Fibroblast of lung (primary cell): ENCODE data around the gene SIRT4. TPM values are rescaled to one million over a fixed set of nuclear protein-coding genes. Genes with fewer than 3 reads are reported as not detected.

Experiments used
- DNase-seq, 2 donors: peaks; one replicate each; pipeline versions ENCODE4 v3.0.0 to v3.0.0-alpha.2; 2010; ENCODE audit warnings: low read depth in 2 of 2
- H2AFZ ChIP-seq: 2 replicates; pipeline ENCODE4 v1.5.1; 2012; ENCODE audit warnings: low read length, control low read depth, inconsistent platforms
- H3K27ac ChIP-seq: 2 replicates; pipeline ENCODE4 v1.5.1; 2011; ENCODE audit warnings: low read length, control low read depth; ENCODE audit not compliant: insufficient read depth
- H3K27me3 ChIP-seq: 2 replicates; pipeline ENCODE4 v1.5.1; 2011; ENCODE audit warnings: mild to moderate bottlenecking, low read length; ENCODE audit not compliant: control insufficient read depth, insufficient read depth
- H3K36me3 ChIP-seq: 2 replicates; pipeline ENCODE4 v1.5.1; 2011; ENCODE audit warnings: low read length; ENCODE audit not compliant: control insufficient read depth, insufficient read depth
- H3K4me1 ChIP-seq: 2 replicates; pipeline ENCODE4 v1.5.1; 2011; ENCODE audit warnings: low read length; ENCODE audit not compliant: control insufficient read depth, insufficient read depth; ENCODE audit errors: extremely low read depth
- H3K4me2 ChIP-seq: 2 replicates; pipeline ENCODE4 v1.5.1; 2011; ENCODE audit warnings: low read length, control low read depth; ENCODE audit not compliant: insufficient read depth; ENCODE audit errors: extremely low read depth
- H3K4me3 ChIP-seq, 4 experiments: fragments of 200-600 bp in 1 of 4; sonication (generic) in 1 of 4; replicated peaks in 1 of 4; 2 replicates each; pipeline ENCODE4 v1.5.1; 2011 to 2016; ENCODE audit warnings: low read length in 4 of 4, low read depth in 3 of 4, mild to moderate bottlenecking in 3 of 4, control low read depth in 2 of 4, inconsistent platforms in 1 of 4, mixed read lengths in 1 of 4; ENCODE audit not compliant: insufficient read depth in 1 of 4; ENCODE audit errors: control extremely low read depth in 1 of 4
- H3K79me2 ChIP-seq: 2 replicates; pipeline ENCODE4 v1.5.1; 2012; ENCODE audit warnings: mild to moderate bottlenecking, low read length, inconsistent platforms; ENCODE audit not compliant: control insufficient read depth, insufficient read depth
- H3K9ac ChIP-seq: 2 replicates; pipeline ENCODE4 v1.5.1; 2011; ENCODE audit warnings: mild to moderate bottlenecking, low read length, control low read depth; ENCODE audit not compliant: insufficient read depth
- H3K9me3 ChIP-seq: 2 replicates; pipeline ENCODE4 v1.5.1; 2012; ENCODE audit warnings: low read depth, low read length; ENCODE audit not compliant: control insufficient read depth, insufficient read depth
- H4K20me1 ChIP-seq: 2 replicates; pipeline ENCODE4 v1.5.1; 2011; ENCODE audit warnings: low read length; ENCODE audit not compliant: control insufficient read depth, insufficient read depth; ENCODE audit errors: extremely low read depth
- CTCF ChIP-seq, 2 donors: IDR thresholded peaks in 1 of 2; conservative IDR thresholded peaks in 1 of 2; 1 replicate in 1 of 2; 2 replicates in 1 of 2; pipeline ENCODE4 v1.5.1; 2011 to 2012; ENCODE audit warnings: low read length in 2 of 2, control low read depth in 1 of 2, inconsistent platforms in 1 of 2, low read depth in 1 of 2, mild to moderate bottlenecking in 1 of 2
- EZH2 ChIP-seq: IDR thresholded peaks from 2 replicates; pipeline ENCODE4 v1.5.1; 2012; ENCODE audit warnings: low read length, control low read depth, mild to moderate bottlenecking; ENCODE audit errors: missing control alignments
- polyA plus RNA-seq, 2 donors: library from polyadenylated mRNA; depleted of rRNA in 1 of 2; stranded (reverse) in 1 of 2; unstranded in 1 of 2; fragments of >200 nt; gene quantifications; 2 replicates each; pipeline ENCODE4 v1.2.1, GENCODE V29; 2011 to 2012; ENCODE audit warnings: missing spikeins in 1 of 2
- total RNA-seq: library from RNA; depleted of rRNA; stranded (reverse); fragments of >200 nt; gene quantifications from 2 replicates; pipeline ENCODE4 v1.2.1, GENCODE V29; 2014

The SIRT4 gene
- total and polyA plus RNA-seq, 2 donors (not counting 1 experiment from before 2014, with no cell fraction given): 1.2 to 2.5 TPM

GRCh38 chr12:120347766-120348165, 45.6 kb downstream of the SIRT4 start:
- H2AFZ ChIP-seq: no peak overlapping the region
- H3K79me2 ChIP-seq: no peaks in the 10 kb centered on the region
- no peaks in the 10 kb centered on the region for H3K36me3 ChIP-seq
- TF ChIP-seq EZH2 (no peak), CTCF (conservative IDR thresholded peaks at IDR 0.05 in 1 of 2, IDR thresholded peaks at IDR 0.05 in 1 of 2; ENCODE audit: low read depth in 1 of 2, low read length in 2 of 2) (no peak)
- no peak for DNase-seq
- H3K9me3 ChIP-seq: no peaks in the 10 kb centered on the region
- H3K9ac ChIP-seq: no peak overlapping the region
- no peaks in the 10 kb centered on the region for H3K4me1 ChIP-seq
- H4K20me1 ChIP-seq: no peaks in the 10 kb centered on the region
- no peaks in the 10 kb centered on the region for H3K27me3 ChIP-seq
- no peak overlapping the region for H3K4me2 ChIP-seq
- no peak overlapping the region for H3K27ac ChIP-seq
- H3K4me3 ChIP-seq: no peak overlapping the region

GRCh38 chr12:120350576-120351350, 48.6 kb downstream of the SIRT4 start:
- Histone ChIP-seq H3K9me3 (no peaks in the 10 kb centered on the region), H4K20me1 (no peaks in the 10 kb centered on the region), H3K4me3 (no peak overlapping the region), H2AFZ (no peak overlapping the region), H3K4me1 (no peaks in the 10 kb centered on the region), H3K27me3 (no peaks in the 10 kb centered on the region), H3K36me3 (no peaks in the 10 kb centered on the region), H3K4me2 (no peak overlapping the region), H3K9ac (no peak overlapping the region), H3K27ac (no peak overlapping the region), H3K79me2 (no peaks in the 10 kb centered on the region)
- DNase-seq: no peak
- no peak for TF ChIP-seq EZH2

GRCh38 chr12:120352117-120352516, 50.0 kb downstream of the SIRT4 start:
- no peaks in the 10 kb centered on the region for H3K79me2 ChIP-seq
- no peak overlapping the region for H3K27ac ChIP-seq
- H3K4me2 ChIP-seq: no peak overlapping the region
- no peak overlapping the region for H3K9ac ChIP-seq
- H3K27me3 ChIP-seq: no peaks in the 10 kb centered on the region
- no peaks in the 10 kb centered on the region for H4K20me1 ChIP-seq
- no peak overlapping the region for H3K4me3 ChIP-seq
- no peaks in the 10 kb centered on the region for H3K9me3 ChIP-seq
- no peak for TF ChIP-seq CTCF (conservative IDR thresholded peaks at IDR 0.05 in 1 of 2, IDR thresholded peaks at IDR 0.05 in 1 of 2; ENCODE audit: low read depth in 1 of 2, low read length in 2 of 2)
- TF ChIP-seq EZH2: no peak
- peak; percentile 29 to 75 for DNase-seq
- no peak overlapping the region for H2AFZ ChIP-seq
- no peaks in the 10 kb centered on the region for H3K4me1 ChIP-seq
- no peaks in the 10 kb centered on the region for H3K36me3 ChIP-seq
